GM23338 (cell line): Measurements from ENCODE around the gene PAMR1. TPM values are rescaled to one million over a fixed set of nuclear protein-coding genes. Genes with fewer than 3 reads are reported as not detected.

Experiments used
- ATAC-seq: fragments of 200-7000 bp; cut with Tn5 transposase; 3 replicates; pipeline ENCODE4 v1.9.1; 2020
- DNase-seq: peaks from one replicate; pipeline ENCODE4 v3.0.0-alpha.2; 2015; ENCODE audit warnings: low spot score
- H2AFZ ChIP-seq: fragments of 200-600 bp; sonication (generic); 2 replicates; pipeline ENCODE4 v1.8.0; 2016; ENCODE audit warnings: antibody characterized with exemption, mild to moderate bottlenecking, moderate library complexity
- H3F3A ChIP-seq: fragments of 200-600 bp; sonication (generic); replicated peaks from 2 replicates; pipeline ENCODE4 v1.8.0; 2017; ENCODE audit warnings: antibody characterized with exemption, mixed run types, low read depth
- H3K27ac ChIP-seq: fragments of 200-600 bp; sonication (generic); 2 replicates; pipeline ENCODE4 v1.6.1; 2016; ENCODE audit warnings: low read depth
- H3K27me3 ChIP-seq: fragments of 200-600 bp; sonication (generic); 2 replicates; pipeline ENCODE4 v1.8.0; 2016; ENCODE audit warnings: mild to moderate bottlenecking, mixed run types, moderate library complexity; ENCODE audit not compliant: insufficient read depth
- H3K36me3 ChIP-seq: fragments of 200-600 bp; sonication (generic); 2 replicates; pipeline ENCODE4 v1.8.0; 2016; ENCODE audit warnings: mild to moderate bottlenecking; ENCODE audit not compliant: insufficient read depth
- H3K4me1 ChIP-seq: fragments of 200-600 bp; sonication (generic); 2 replicates; pipeline ENCODE4 v1.8.0; 2016; ENCODE audit warnings: mild to moderate bottlenecking, moderate library complexity; ENCODE audit not compliant: insufficient read depth
- H3K4me2 ChIP-seq: fragments of 200-600 bp; sonication (generic); 2 replicates; pipeline ENCODE4 v1.7.1; 2017; ENCODE audit warnings: mixed run types
- H3K4me3 ChIP-seq: fragments of 200-600 bp; sonication (generic); 2 replicates; pipeline ENCODE4 v1.6.1; 2016; ENCODE audit warnings: mixed run types
- H3K79me2 ChIP-seq: fragments of 200-600 bp; sonication (generic); replicated peaks from 2 replicates; pipeline ENCODE4 v1.8.0; 2017; ENCODE audit warnings: mild to moderate bottlenecking; ENCODE audit not compliant: insufficient read depth
- H3K9me2 ChIP-seq: fragments of 200-600 bp; sonication (generic); 2 replicates; pipeline ENCODE4 v1.8.0; 2017; ENCODE audit not compliant: insufficient read depth
- H4K20me1 ChIP-seq: fragments of 200-600 bp; sonication (generic); replicated peaks from 2 replicates; pipeline ENCODE4 v1.8.0; 2017; ENCODE audit warnings: mild to moderate bottlenecking; ENCODE audit not compliant: insufficient read depth
- H3K27ac Mint-ChIP-seq: 2 replicates; pipeline ENCODE4 v1.8.0; 2020; ENCODE audit warnings: inconsistent platforms, mild to moderate bottlenecking, moderate library complexity, mixed read lengths
- H3K27me3 Mint-ChIP-seq: 3 replicates; pipeline ENCODE4 v1.8.0; 2022; ENCODE audit warnings: low read depth, mild to moderate bottlenecking, moderate library complexity, mixed read lengths, inconsistent platforms; ENCODE audit not compliant: insufficient read depth, poor library complexity
- H3K36me3 Mint-ChIP-seq: 3 replicates; pipeline ENCODE4 v1.8.0; 2021; ENCODE audit warnings: low read depth, mild to moderate bottlenecking, inconsistent platforms, moderate library complexity, mixed read lengths
- H3K4me1 Mint-ChIP-seq: 3 replicates; pipeline ENCODE4 v1.8.0; 2020; ENCODE audit warnings: mild to moderate bottlenecking, inconsistent platforms, mixed read lengths
- H3K4me3 Mint-ChIP-seq: 3 replicates; pipeline ENCODE4 v1.8.0; 2021; ENCODE audit warnings: moderate library complexity, mild to moderate bottlenecking, inconsistent platforms, mixed read lengths
- H3K9me3 Mint-ChIP-seq: 3 replicates; pipeline ENCODE4 v1.8.0; 2020; ENCODE audit warnings: moderate library complexity, mild to moderate bottlenecking, inconsistent platforms, mixed read lengths
- CREB1 ChIP-seq: fragments of 250-450 bp; sonication (Bioruptor Pico); IDR thresholded peaks from 2 replicates; pipeline ENCODE4 v1.5.0; 2020; ENCODE audit warnings: low read depth, mild to moderate bottlenecking, moderate library complexity
- EZH2 ChIP-seq: fragments of 200-600 bp; sonication (generic); IDR thresholded peaks from one replicate; pipeline ENCODE4 v1.8.0; 2017; ENCODE audit warnings: antibody characterized with exemption, mild to moderate bottlenecking, low read depth; ENCODE audit not compliant: unreplicated experiment
- EZH2phosphoT487 ChIP-seq: fragments of 200-600 bp; sonication (generic); IDR thresholded peaks from one replicate; pipeline ENCODE4 v1.8.1; 2018; ENCODE audit warnings: antibody characterized with exemption; ENCODE audit not compliant: unreplicated experiment
- JUNB ChIP-seq: IDR thresholded peaks from one replicate; pipeline ENCODE4 v1.6.1; 2016; ENCODE audit warnings: antibody characterized with exemption; ENCODE audit not compliant: unreplicated experiment
- NANOG ChIP-seq: IDR thresholded peaks from 2 replicates; pipeline ENCODE4 v1.6.1; 2016; ENCODE audit warnings: antibody characterized with exemption, borderline replicate concordance
- POLR2AphosphoS5 ChIP-seq: IDR thresholded peaks from 2 replicates; pipeline ENCODE4 v1.6.1; 2016; ENCODE audit warnings: antibody characterized with exemption, low read depth
- REST ChIP-seq: IDR thresholded peaks from one replicate; pipeline ENCODE4 v1.6.1; 2018; ENCODE audit warnings: antibody characterized with exemption; ENCODE audit not compliant: unreplicated experiment
- STAT1 ChIP-seq: IDR thresholded peaks from one replicate; pipeline ENCODE4 v1.6.1; 2016; ENCODE audit warnings: antibody characterized with exemption; ENCODE audit not compliant: unreplicated experiment
- ZNF114 ChIP-seq: fragments of 250-450 bp; sonication (Bioruptor Pico); IDR thresholded peaks from 2 replicates; pipeline ENCODE4 v1.5.0; 2020; ENCODE audit warnings: mild to moderate bottlenecking, moderate library complexity
- ZNF331 ChIP-seq: fragments of 250-450 bp; sonication (Bioruptor Pico); IDR thresholded peaks from 2 replicates; pipeline ENCODE4 v1.5.0; 2020; ENCODE audit warnings: low read depth, mild to moderate bottlenecking, moderate library complexity
- polyA plus RNA-seq: library from polyadenylated mRNA; unstranded; fragments of >200 nt; fragmentation: Nextera tagmentation; extraction: Ambion mirVana; gene quantifications from 2 replicates; pipeline ENCODE4 v1.2.1, GENCODE V29; 2016
- total RNA-seq: library from RNA; depleted of rRNA; stranded (reverse); fragments of >200 nt; shearing (Covaris generic); gene quantifications from 2 replicates; pipeline ENCODE4 v1.2.3, GENCODE V29; 2014
- TF ChIP-seq, protein P1 (sequence below), 2 experiments: fragments of 200-600 bp in 1 of 2; sonication (generic) in 1 of 2; conservative IDR thresholded peaks; 2 replicates each; pipeline versions ENCODE4 v1.5.1 to v1.6.1; 2016 to 2017; ENCODE audit warnings: antibody characterized with exemption in 2 of 2, low read depth in 2 of 2, mild to moderate bottlenecking in 2 of 2, moderate library complexity in 1 of 2
- TF ChIP-seq, protein P2 (sequence below): IDR thresholded peaks from 2 replicates; pipeline ENCODE4 v1.6.1; 2016; ENCODE audit warnings: antibody characterized with exemption

PAMR1 gene
- total and polyA plus RNA-seq, 2 experiments from 2014 or later, result 1.6 to 3.1 TPM

DNA sequence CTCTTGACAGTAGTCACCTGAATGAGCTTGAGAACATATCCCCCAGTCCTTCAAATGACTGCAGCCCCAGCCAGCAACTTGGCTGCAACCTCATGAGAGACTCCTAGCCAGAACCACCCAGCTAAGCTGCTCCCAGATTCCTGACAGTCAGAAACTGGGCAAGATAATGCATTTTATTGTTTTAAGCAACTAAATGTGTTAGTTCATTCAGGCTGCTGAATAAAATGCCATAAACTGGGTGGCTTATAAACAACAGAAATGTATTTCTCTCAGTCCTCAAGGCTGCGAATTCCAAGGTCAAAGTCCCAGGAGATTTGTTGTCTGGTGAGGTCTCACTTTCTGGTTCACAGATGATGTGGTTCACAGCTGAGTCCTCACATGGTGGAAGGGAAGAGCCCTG, 5.8 kb upstream of the PAMR1 start:
- Histone ChIP-seq H4K20me1 (no peaks in the 10 kb centered on the region), H3K9me2 (peaks cover 9% of the 10 kb centered on the region; the same call in 1 of the 2 replicates), H3F3A (peaks cover under 1% of the 10 kb centered on the region; the same call in 1 of the 2 replicates), H3K4me1 (peaks cover 5% of the 10 kb centered on the region; the same call in 1 of the 2 replicates), H3K4me3 (no peak overlapping the region), H2AFZ (no peak overlapping the region), H3K27ac (no peak overlapping the region), H3K4me2 (no peak overlapping the region), H3K79me2 (no peaks in the 10 kb centered on the region), H3K36me3 (no peaks in the 10 kb centered on the region), H3K27me3 (peaks cover 11% of the 10 kb centered on the region)
- no peak overlapping the region for H3K4me3 Mint-ChIP-seq
- no peaks in the 10 kb centered on the region for H3K36me3 Mint-ChIP-seq
- no peak for ATAC-seq
- H3K4me1 Mint-ChIP-seq, result peaks cover 2% of the 10 kb centered on the region; the same call in 1 of the 3 replicates
- no peak for TF ChIP-seq REST
- no peak for TF ChIP-seq ZNF331 (CRISPR knock-in tag)
- TF ChIP-seq CREB1 (CRISPR knock-in tag), result no peak
- peaks cover 6% of the 10 kb centered on the region; the same call in 2 of the 3 replicates for H3K9me3 Mint-ChIP-seq
- H3K27me3 Mint-ChIP-seq, result peaks cover 11% of the 10 kb centered on the region
- no peak overlapping the region for H3K27ac Mint-ChIP-seq
- DNase-seq, result no peak

GRCh38 chr11:35529971-35530495, 4.6 kb upstream of the PAMR1 start:
- Mint-ChIP-seq H3K4me1 (peaks cover 5% of the 10 kb centered on the region; the same call in 2 of the 3 replicates), H3K27me3 (peaks cover 20% of the 10 kb centered on the region), H3K27ac (no peak overlapping the region), H3K36me3 (no peaks in the 10 kb centered on the region), H3K4me3 (no peak overlapping the region), H3K9me3 (peaks cover 6% of the 10 kb centered on the region; the same call in 2 of the 3 replicates)
- H3K36me3 ChIP-seq, result no peaks in the 10 kb centered on the region
- H4K20me1 ChIP-seq, result no peaks in the 10 kb centered on the region
- H3K27ac ChIP-seq, result no peak overlapping the region
- H3K9me2 ChIP-seq, result peaks cover 7% of the 10 kb centered on the region; the same call in 1 of the 2 replicates
- ATAC-seq (no peak), DNase-seq (no peak)
- no peak overlapping the region for H2AFZ ChIP-seq
- peaks cover 10% of the 10 kb centered on the region for H3K4me1 ChIP-seq
- H3K4me3 ChIP-seq, result no peak overlapping the region
- peaks cover 21% of the 10 kb centered on the region for H3K27me3 ChIP-seq
- H3K4me2 ChIP-seq, result no peak overlapping the region
- peaks cover 3% of the 10 kb centered on the region; the same call in 1 of the 2 replicates for H3F3A ChIP-seq
- H3K79me2 ChIP-seq, result no peaks in the 10 kb centered on the region
- no peak for TF ChIP-seq EZH2
- no peak for TF ChIP-seq POLR2AphosphoS5
- no peak for TF ChIP-seq STAT1
- no peak for TF ChIP-seq JUNB
- no peak for TF ChIP-seq NANOG
- no peak for TF ChIP-seq REST
- no peak for TF ChIP-seq ZNF114 (CRISPR knock-in tag)
- TF ChIP-seq, protein P1, sequence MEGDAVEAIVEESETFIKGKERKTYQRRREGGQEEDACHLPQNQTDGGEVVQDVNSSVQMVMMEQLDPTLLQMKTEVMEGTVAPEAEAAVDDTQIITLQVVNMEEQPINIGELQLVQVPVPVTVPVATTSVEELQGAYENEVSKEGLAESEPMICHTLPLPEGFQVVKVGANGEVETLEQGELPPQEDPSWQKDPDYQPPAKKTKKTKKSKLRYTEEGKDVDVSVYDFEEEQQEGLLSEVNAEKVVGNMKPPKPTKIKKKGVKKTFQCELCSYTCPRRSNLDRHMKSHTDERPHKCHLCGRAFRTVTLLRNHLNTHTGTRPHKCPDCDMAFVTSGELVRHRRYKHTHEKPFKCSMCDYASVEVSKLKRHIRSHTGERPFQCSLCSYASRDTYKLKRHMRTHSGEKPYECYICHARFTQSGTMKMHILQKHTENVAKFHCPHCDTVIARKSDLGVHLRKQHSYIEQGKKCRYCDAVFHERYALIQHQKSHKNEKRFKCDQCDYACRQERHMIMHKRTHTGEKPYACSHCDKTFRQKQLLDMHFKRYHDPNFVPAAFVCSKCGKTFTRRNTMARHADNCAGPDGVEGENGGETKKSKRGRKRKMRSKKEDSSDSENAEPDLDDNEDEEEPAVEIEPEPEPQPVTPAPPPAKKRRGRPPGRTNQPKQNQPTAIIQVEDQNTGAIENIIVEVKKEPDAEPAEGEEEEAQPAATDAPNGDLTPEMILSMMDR (conservative IDR thresholded peaks at IDR 0.05; ENCODE audit: low read depth in 2 of 2), result no peak
- no peak for TF ChIP-seq ZNF331 (CRISPR knock-in tag)
- TF ChIP-seq, protein P2, sequence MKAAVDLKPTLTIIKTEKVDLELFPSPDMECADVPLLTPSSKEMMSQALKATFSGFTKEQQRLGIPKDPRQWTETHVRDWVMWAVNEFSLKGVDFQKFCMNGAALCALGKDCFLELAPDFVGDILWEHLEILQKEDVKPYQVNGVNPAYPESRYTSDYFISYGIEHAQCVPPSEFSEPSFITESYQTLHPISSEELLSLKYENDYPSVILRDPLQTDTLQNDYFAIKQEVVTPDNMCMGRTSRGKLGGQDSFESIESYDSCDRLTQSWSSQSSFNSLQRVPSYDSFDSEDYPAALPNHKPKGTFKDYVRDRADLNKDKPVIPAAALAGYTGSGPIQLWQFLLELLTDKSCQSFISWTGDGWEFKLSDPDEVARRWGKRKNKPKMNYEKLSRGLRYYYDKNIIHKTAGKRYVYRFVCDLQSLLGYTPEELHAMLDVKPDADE, result no peak
- no peak for TF ChIP-seq EZH2phosphoT487
- no peak for TF ChIP-seq CREB1 (CRISPR knock-in tag)
